22Rv1 (cell line): ENCODE measurements around the gene CGNL1.

Experiments used
- CTCF ChIP-seq: fragments of 450-650 bp; IDR thresholded peaks from 2 replicates; pipeline ENCODE4 v1.5.1; 2017; ENCODE audit warnings: mild to moderate bottlenecking
- ZFX ChIP-seq: fragments of 450-650 bp; IDR thresholded peaks from 2 replicates; pipeline ENCODE4 v1.6.1; 2017; ENCODE audit warnings: antibody characterized with exemption, borderline replicate concordance

GRCh38 chr15:57580428-57580827 is 204.1 kb downstream of the CGNL1 start:
- TF ChIP-seq CTCF: no peak
- no peak for TF ChIP-seq ZFX
